H9 (cell line): Measurements from ENCODE around the gene PDZRN4. TPM values are rescaled to one million over a fixed set of nuclear protein-coding genes. Genes with fewer than 3 reads are reported as not detected.

ENCODE experiments used
- DNase-seq: peaks from one replicate; pipeline ENCODE4 v3.0.0-alpha.2; 2017
- H2AFZ ChIP-seq: one replicate; pipeline ENCODE4 v1.6.1; 2013; ENCODE audit warnings: mild to moderate bottlenecking, low read length, control low read depth, moderate library complexity
- H2AK5ac ChIP-seq: 2 replicates; pipeline ENCODE4 v1.6.1; 2013; ENCODE audit warnings: low read length, control low read depth, mixed read lengths; ENCODE audit not compliant: insufficient read length
- H2BK120ac ChIP-seq: one replicate; pipeline ENCODE4 v1.6.1; 2013; ENCODE audit warnings: low read depth, mild to moderate bottlenecking, low read length, control low read depth, inconsistent platforms; ENCODE audit not compliant: poor library complexity, severe bottlenecking
- H2BK12ac ChIP-seq: 2 replicates; pipeline ENCODE4 v1.6.1; 2013; ENCODE audit warnings: low read length, control low read depth, mixed read lengths, low read depth; ENCODE audit not compliant: insufficient read length
- H2BK15ac ChIP-seq: 2 replicates; pipeline ENCODE4 v1.6.1; 2013; ENCODE audit warnings: low read depth, low read length, control low read depth
- H2BK20ac ChIP-seq: one replicate; pipeline ENCODE4 v1.6.1; 2013; ENCODE audit warnings: low read depth, mild to moderate bottlenecking, low read length, control low read depth, inconsistent platforms; ENCODE audit not compliant: poor library complexity, severe bottlenecking
- H2BK5ac ChIP-seq: 2 replicates; pipeline ENCODE4 v1.6.1; 2013; ENCODE audit warnings: low read length, control low read depth, mixed read lengths; ENCODE audit not compliant: insufficient read length
- H3K14ac ChIP-seq: 2 replicates; pipeline ENCODE4 v1.6.1; 2013; ENCODE audit warnings: low read length, control low read depth; ENCODE audit not compliant: insufficient read depth
- H3K18ac ChIP-seq: 2 replicates; pipeline ENCODE4 v1.6.1; 2013; ENCODE audit warnings: low read depth, mild to moderate bottlenecking, mixed read lengths, low read length, control low read depth; ENCODE audit not compliant: insufficient read length
- H3K23ac ChIP-seq: 2 replicates; pipeline ENCODE4 v1.6.1; 2013; ENCODE audit warnings: low read length, control low read depth, mixed read lengths, low read depth; ENCODE audit not compliant: insufficient read length
- H3K23me2 ChIP-seq: 2 replicates; pipeline ENCODE4 v1.6.1; 2013; ENCODE audit warnings: low read depth, mild to moderate bottlenecking, mixed read lengths, low read length, control low read depth; ENCODE audit not compliant: insufficient read length, poor library complexity, severe bottlenecking
- H3K27ac ChIP-seq: 2 replicates; pipeline ENCODE4 v1.5.1; 2013; ENCODE audit warnings: low read length, control low read depth, mixed read lengths, low read depth; ENCODE audit not compliant: insufficient read length
- H3K27me3 ChIP-seq: 2 replicates; pipeline ENCODE4 v1.6.1; 2013; ENCODE audit warnings: low read length, control low read depth, inconsistent platforms; ENCODE audit not compliant: insufficient read depth
- H3K4ac ChIP-seq: 2 replicates; pipeline ENCODE4 v1.6.1; 2013; ENCODE audit warnings: low read depth, mild to moderate bottlenecking, control low read depth, inconsistent platforms, low read length, moderate library complexity
- H3K4me1 ChIP-seq: 2 replicates; pipeline ENCODE4 v1.6.1; 2013; ENCODE audit warnings: low read length, control low read depth, inconsistent platforms; ENCODE audit not compliant: insufficient read depth
- H3K4me2 ChIP-seq: 2 replicates; pipeline ENCODE4 v1.6.1; 2013; ENCODE audit warnings: low read length, control low read depth, mixed read lengths; ENCODE audit not compliant: insufficient read length, insufficient read depth
- H3K56ac ChIP-seq: 2 replicates; pipeline ENCODE4 v1.6.1; 2013; ENCODE audit warnings: low read depth, mild to moderate bottlenecking, mixed read lengths, low read length, control low read depth; ENCODE audit not compliant: insufficient read length
- H3K79me1 ChIP-seq: 2 replicates; pipeline ENCODE4 v1.6.1; 2013; ENCODE audit warnings: low read depth, mild to moderate bottlenecking, moderate library complexity, low read length, control low read depth, inconsistent platforms; ENCODE audit not compliant: insufficient read depth, poor library complexity, severe bottlenecking
- H3K79me2 ChIP-seq: 2 replicates; pipeline ENCODE4 v1.6.1; 2013; ENCODE audit warnings: low read length, control low read depth, inconsistent platforms; ENCODE audit not compliant: insufficient read depth
- H3K9ac ChIP-seq: 2 replicates; pipeline ENCODE4 v1.6.1; 2013; ENCODE audit warnings: low read length, control low read depth, mixed read lengths; ENCODE audit not compliant: insufficient read length; ENCODE audit errors: extremely low read depth
- H3K9me3 ChIP-seq: one replicate; pipeline ENCODE4 v1.6.1; 2013; ENCODE audit warnings: low read depth, low read length, inconsistent platforms; ENCODE audit not compliant: control insufficient read depth
- H3T11ph ChIP-seq: one replicate; pipeline ENCODE4 v1.6.1; 2013; ENCODE audit warnings: mild to moderate bottlenecking, low read length, control low read depth, inconsistent platforms
- H4K20me1 ChIP-seq: one replicate; pipeline ENCODE4 v1.6.1; 2013; ENCODE audit not compliant: control insufficient read depth, insufficient read length, insufficient read depth
- H4K5ac ChIP-seq: 2 replicates; pipeline ENCODE4 v1.6.1; 2013; ENCODE audit warnings: low read depth, mild to moderate bottlenecking, mixed read lengths, low read length, control low read depth; ENCODE audit not compliant: insufficient read length
- H4K8ac ChIP-seq: replicated peaks from 2 replicates; pipeline ENCODE4 v1.6.1; 2013; ENCODE audit warnings: low read length, control low read depth, mixed read lengths, low read depth; ENCODE audit not compliant: insufficient read length
- H4K91ac ChIP-seq: 2 replicates; pipeline ENCODE4 v1.6.1; 2013; ENCODE audit warnings: low read depth, mild to moderate bottlenecking, moderate library complexity, mixed read lengths, low read length, control low read depth; ENCODE audit not compliant: insufficient read length
- H3K27ac Mint-ChIP-seq, 3 experiments: 2 replicates in 2 of 3; 3 replicates in 1 of 3; pipeline ENCODE4 v1.8.0; 2020 to 2021; ENCODE audit warnings: mixed read lengths in 3 of 3, mild to moderate bottlenecking in 1 of 3, moderate library complexity in 1 of 3
- H3K27me3 Mint-ChIP-seq: 2 replicates; pipeline ENCODE4 v1.8.0; 2021; ENCODE audit warnings: low read depth, mild to moderate bottlenecking, moderate library complexity, mixed read lengths
- H3K36me3 Mint-ChIP-seq, 3 experiments: 2 replicates in 2 of 3; 3 replicates in 1 of 3; pipeline ENCODE4 v1.8.0; 2020 to 2021; ENCODE audit warnings: low read depth in 3 of 3, mixed read lengths in 3 of 3; ENCODE audit not compliant: insufficient read depth in 1 of 3
- H3K4me1 Mint-ChIP-seq, 2 experiments: 2 replicates each; pipeline ENCODE4 v1.8.0; 2020; ENCODE audit warnings: mixed read lengths in 2 of 2
- H3K4me3 Mint-ChIP-seq, 2 experiments: 2 replicates in 1 of 2; 3 replicates in 1 of 2; pipeline ENCODE4 v1.8.0; 2020 to 2021; ENCODE audit warnings: mild to moderate bottlenecking in 2 of 2, mixed read lengths in 2 of 2, moderate library complexity in 1 of 2
- H3K9me3 Mint-ChIP-seq, 2 experiments: 2 replicates in 1 of 2; 3 replicates in 1 of 2; pipeline ENCODE4 v1.8.0; 2020; ENCODE audit warnings: mild to moderate bottlenecking in 2 of 2, mixed read lengths in 2 of 2, moderate library complexity in 1 of 2
- whole genome bisulfite sequencing: extraction: QIAGEN DNeasy Blood & Tissue Kit; methylation state at CpG from one replicate; pipeline ENCODE4 v1.1.7; 2013; ENCODE audit warnings: missing lambda C conversion rate, low lambda C conversion rate, mixed read lengths; ENCODE audit not compliant: insufficient read length; ENCODE audit errors: extremely low coverage; 5-methylcytosine and 5-hydroxymethylcytosine counted together
- total RNA-seq: library from RNA; stranded (reverse); gene quantifications from 2 replicates; pipeline ENCODE4 v1.2.1, GENCODE V29; 2021
- TF ChIP-seq, protein P1 (sequence below): fragments of 200-600 bp; sonication (generic); conservative IDR thresholded peaks from 3 replicates; pipeline ENCODE4 v1.8.0; 2021; ENCODE audit warnings: antibody characterized with exemption, mild to moderate bottlenecking

Gene PDZRN4
- total RNA-seq, 1 experiment from 2014 or later = not detected

DNA sequence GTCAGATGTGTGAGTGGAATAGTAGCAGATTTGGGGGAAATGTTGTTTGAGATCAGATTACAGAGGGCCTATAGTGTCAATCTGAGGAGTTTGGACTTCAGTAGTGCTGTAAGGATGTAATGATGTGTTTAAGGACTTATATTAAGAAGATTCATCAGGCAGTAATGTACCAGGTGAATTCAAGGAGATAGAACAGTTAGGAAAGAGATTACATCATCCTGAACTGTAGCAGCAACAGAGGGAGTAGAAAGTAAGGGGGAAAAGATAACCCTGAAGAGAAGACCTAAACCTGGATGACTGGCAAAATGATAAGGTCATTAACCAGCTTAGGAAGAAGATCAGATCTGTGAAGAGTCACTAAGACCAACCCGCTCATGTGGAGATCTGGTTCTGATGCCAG is 349.4 kb downstream of the PDZRN4 start:
- H3K79me1 ChIP-seq = no peaks in the 10 kb centered on the region
- H3K4me1 Mint-ChIP-seq = no peaks in the 10 kb centered on the region
- no peaks in the 10 kb centered on the region for H3K27me3 Mint-ChIP-seq
- H2BK20ac ChIP-seq = no peak overlapping the region
- no peak overlapping the region for H2AK5ac ChIP-seq
- H3K9ac ChIP-seq = no peak overlapping the region
- no peak overlapping the region for H4K91ac ChIP-seq
- no peak overlapping the region for H3K23ac ChIP-seq
- H2BK12ac ChIP-seq = no peak overlapping the region
- H4K5ac ChIP-seq = no peak overlapping the region
- H3K4me2 ChIP-seq = no peak overlapping the region
- no peak overlapping the region for H3K27ac Mint-ChIP-seq
- H2BK15ac ChIP-seq = no peak overlapping the region
- H3K27me3 ChIP-seq = no peaks in the 10 kb centered on the region
- no peak overlapping the region for H4K8ac ChIP-seq
- no peaks in the 10 kb centered on the region for H3K9me3 Mint-ChIP-seq
- no peaks in the 10 kb centered on the region for H3K9me3 ChIP-seq
- H3K14ac ChIP-seq = no peak overlapping the region
- TF ChIP-seq, protein P1, sequence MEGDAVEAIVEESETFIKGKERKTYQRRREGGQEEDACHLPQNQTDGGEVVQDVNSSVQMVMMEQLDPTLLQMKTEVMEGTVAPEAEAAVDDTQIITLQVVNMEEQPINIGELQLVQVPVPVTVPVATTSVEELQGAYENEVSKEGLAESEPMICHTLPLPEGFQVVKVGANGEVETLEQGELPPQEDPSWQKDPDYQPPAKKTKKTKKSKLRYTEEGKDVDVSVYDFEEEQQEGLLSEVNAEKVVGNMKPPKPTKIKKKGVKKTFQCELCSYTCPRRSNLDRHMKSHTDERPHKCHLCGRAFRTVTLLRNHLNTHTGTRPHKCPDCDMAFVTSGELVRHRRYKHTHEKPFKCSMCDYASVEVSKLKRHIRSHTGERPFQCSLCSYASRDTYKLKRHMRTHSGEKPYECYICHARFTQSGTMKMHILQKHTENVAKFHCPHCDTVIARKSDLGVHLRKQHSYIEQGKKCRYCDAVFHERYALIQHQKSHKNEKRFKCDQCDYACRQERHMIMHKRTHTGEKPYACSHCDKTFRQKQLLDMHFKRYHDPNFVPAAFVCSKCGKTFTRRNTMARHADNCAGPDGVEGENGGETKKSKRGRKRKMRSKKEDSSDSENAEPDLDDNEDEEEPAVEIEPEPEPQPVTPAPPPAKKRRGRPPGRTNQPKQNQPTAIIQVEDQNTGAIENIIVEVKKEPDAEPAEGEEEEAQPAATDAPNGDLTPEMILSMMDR = no peak
- H3K23me2 ChIP-seq = no peaks in the 10 kb centered on the region
- H3T11ph ChIP-seq = no peak overlapping the region
- no peak overlapping the region for H3K18ac ChIP-seq
- H2AFZ ChIP-seq = no peak overlapping the region
- no peak overlapping the region for H2BK5ac ChIP-seq
- H3K56ac ChIP-seq = no peak overlapping the region
- H3K4ac ChIP-seq = no peak overlapping the region
- H3K36me3 Mint-ChIP-seq = peaks cover 0 to 1% (median 0%) of the 10 kb centered on the region in 3 experiments; a peak in 1 of 7 replicates
- H3K4me3 Mint-ChIP-seq = no peak overlapping the region
- no peaks in the 10 kb centered on the region for H3K4me1 ChIP-seq
- H3K79me2 ChIP-seq = no peaks in the 10 kb centered on the region
- no peak overlapping the region for H3K27ac ChIP-seq
- no peak overlapping the region for H2BK120ac ChIP-seq
- no peaks in the 10 kb centered on the region for H4K20me1 ChIP-seq
- WGBS = no CpG with 5 or more reads among the region's 1 CpG
- DNase-seq = no peak
